GM19468 (cell line): ENCODE measurements around the gene FMN2.
"Not testable (repeated sequence)": the region's sequence is repeated elsewhere in the genome, so short reads cannot be mapped to it uniquely, and the experiment has no call there.

ENCODE experiments used
- ATAC-seq: cut with Tn5 transposase; IDR thresholded peaks from one replicate; pipeline ENCODE4 v1.9.1; 2021; ENCODE audit warnings: mild to moderate bottlenecking, moderate library complexity, moderate number of reproducible peaks; ENCODE audit not compliant: unreplicated experiment; ENCODE audit errors: extremely low read depth

FMN2 gene

GRCh38 chr1:240128366-240128765 is 36.7 kb downstream of the FMN2 start:
- ATAC-seq = no peak

- no peak for ATAC-seq
Measured at GRCh38 chr1:240134113-240134512, 42.4 kb downstream of the FMN2 start.

- no peak for ATAC-seq
Measured at GRCh38 chr1:240134596-240134995, 42.9 kb downstream of the FMN2 start.

GRCh38 chr1:240136402-240136801 is 44.7 kb downstream of the FMN2 start:
- no peak for ATAC-seq

- no peak for ATAC-seq
Measured at GRCh38 chr1:240138867-240139266, 47.2 kb downstream of the FMN2 start.

GRCh38 chr1:240139511-240139910 is 47.8 kb downstream of the FMN2 start:
- ATAC-seq = no peak

GRCh38 chr1:240145120-240145519 is 53.4 kb downstream of the FMN2 start:
- no peak for ATAC-seq

- ATAC-seq = no peak
Measured at GRCh38 chr1:240148333-240148732, 56.6 kb downstream of the FMN2 start.

- no peak for ATAC-seq
Measured at GRCh38 chr1:240149484-240150094, 57.9 kb downstream of the FMN2 start.

GRCh38 chr1:240151136-240151735 is 59.6 kb downstream of the FMN2 start:
- no peak for ATAC-seq

- ATAC-seq = no peak
Measured at GRCh38 chr1:240152611-240153297, 61.1 kb downstream of the FMN2 start.

- ATAC-seq = no peak
Measured at GRCh38 chr1:240155605-240156004, 63.9 kb downstream of the FMN2 start.

- no peak for ATAC-seq
Measured at GRCh38 chr1:240164742-240165141, 73.1 kb downstream of the FMN2 start.

- ATAC-seq = no peak
Measured at GRCh38 chr1:240169188-240169587, 77.5 kb downstream of the FMN2 start.

- ATAC-seq = no peak
Measured at GRCh38 chr1:240170266-240170665, 78.6 kb downstream of the FMN2 start.

- ATAC-seq = no peak
Measured at GRCh38 chr1:240170806-240171205, 79.1 kb downstream of the FMN2 start.

- ATAC-seq = no peak
Measured at GRCh38 chr1:240171907-240172306, 80.2 kb downstream of the FMN2 start.

- no peak for ATAC-seq
Measured at GRCh38 chr1:240173836-240174235, 82.2 kb downstream of the FMN2 start.

GRCh38 chr1:240174734-240175133 is 83.1 kb downstream of the FMN2 start:
- ATAC-seq = no peak

- ATAC-seq = no peak
Measured at GRCh38 chr1:240178366-240178765, 86.7 kb downstream of the FMN2 start.

GRCh38 chr1:240184682-240185081 is 93.0 kb downstream of the FMN2 start:
- ATAC-seq = not testable (repeated sequence)

- no peak for ATAC-seq
Measured at GRCh38 chr1:240188139-240188538, 96.5 kb downstream of the FMN2 start.
